NT2/D1 (cell line): Measurements from ENCODE around the gene CHMP2B.

Experiments used
- YY1 ChIP-seq: IDR thresholded peaks from 2 replicates; pipeline ENCODE4 v1.6.1; 2011; ENCODE audit not compliant: insufficient read length, insufficient read depth
- ZNF274 ChIP-seq: IDR thresholded peaks from 2 replicates; pipeline ENCODE4 v1.6.1; 2011; ENCODE audit warnings: mild to moderate bottlenecking, low read depth, low read length

- TF ChIP-seq ZNF274, result no peak
- no peak for TF ChIP-seq YY1
These were observed 47.5 kb upstream of the CHMP2B start for GRCh38 chr3:87179642-87180041.
